ACC112 (cell line): ENCODE results near the gene LRRC28.

Experiments used
- H2AFZ ChIP-seq: fragments of 200-600 bp; sonication (generic); one replicate; pipeline ENCODE4 v1.6.0; 2017; ENCODE audit warnings: antibody characterized with exemption, low read length; ENCODE audit not compliant: unreplicated experiment
- H3K27ac ChIP-seq: fragments of 200-600 bp; sonication (generic); 2 replicates; pipeline ENCODE4 v1.5.1; 2014; ENCODE audit warnings: low read depth, mild to moderate bottlenecking, antibody characterized with exemption, low read length, moderate library complexity
- H3K27me3 ChIP-seq: fragments of 200-600 bp; sonication (generic); 2 replicates; pipeline ENCODE4 v1.6.1; 2014; ENCODE audit warnings: mild to moderate bottlenecking, antibody characterized with exemption, low read length, moderate library complexity, mixed read lengths; ENCODE audit not compliant: insufficient read depth
- H3K36me3 ChIP-seq: fragments of 200-600 bp; sonication (generic); 2 replicates; pipeline ENCODE4 v1.6.1; 2016; ENCODE audit warnings: mild to moderate bottlenecking, antibody characterized with exemption, low read length, moderate library complexity, mixed read lengths; ENCODE audit not compliant: insufficient read depth
- H3K4me1 ChIP-seq: fragments of 200-600 bp; sonication (generic); one replicate; pipeline ENCODE4 v1.6.1; 2016; ENCODE audit warnings: low read length, mixed read lengths; ENCODE audit not compliant: insufficient read depth, unreplicated experiment, control insufficient read depth
- H3K4me3 ChIP-seq: fragments of 200-600 bp; sonication (generic); 2 replicates; pipeline ENCODE4 v1.5.1; 2014; ENCODE audit warnings: mild to moderate bottlenecking, low read depth, low read length
- H3K79me2 ChIP-seq: fragments of 200-600 bp; sonication (generic); one replicate; pipeline ENCODE4 v1.6.0; 2016; ENCODE audit warnings: low read length; ENCODE audit not compliant: control insufficient read depth, unreplicated experiment, insufficient read depth

LRRC28 gene

DNA sequence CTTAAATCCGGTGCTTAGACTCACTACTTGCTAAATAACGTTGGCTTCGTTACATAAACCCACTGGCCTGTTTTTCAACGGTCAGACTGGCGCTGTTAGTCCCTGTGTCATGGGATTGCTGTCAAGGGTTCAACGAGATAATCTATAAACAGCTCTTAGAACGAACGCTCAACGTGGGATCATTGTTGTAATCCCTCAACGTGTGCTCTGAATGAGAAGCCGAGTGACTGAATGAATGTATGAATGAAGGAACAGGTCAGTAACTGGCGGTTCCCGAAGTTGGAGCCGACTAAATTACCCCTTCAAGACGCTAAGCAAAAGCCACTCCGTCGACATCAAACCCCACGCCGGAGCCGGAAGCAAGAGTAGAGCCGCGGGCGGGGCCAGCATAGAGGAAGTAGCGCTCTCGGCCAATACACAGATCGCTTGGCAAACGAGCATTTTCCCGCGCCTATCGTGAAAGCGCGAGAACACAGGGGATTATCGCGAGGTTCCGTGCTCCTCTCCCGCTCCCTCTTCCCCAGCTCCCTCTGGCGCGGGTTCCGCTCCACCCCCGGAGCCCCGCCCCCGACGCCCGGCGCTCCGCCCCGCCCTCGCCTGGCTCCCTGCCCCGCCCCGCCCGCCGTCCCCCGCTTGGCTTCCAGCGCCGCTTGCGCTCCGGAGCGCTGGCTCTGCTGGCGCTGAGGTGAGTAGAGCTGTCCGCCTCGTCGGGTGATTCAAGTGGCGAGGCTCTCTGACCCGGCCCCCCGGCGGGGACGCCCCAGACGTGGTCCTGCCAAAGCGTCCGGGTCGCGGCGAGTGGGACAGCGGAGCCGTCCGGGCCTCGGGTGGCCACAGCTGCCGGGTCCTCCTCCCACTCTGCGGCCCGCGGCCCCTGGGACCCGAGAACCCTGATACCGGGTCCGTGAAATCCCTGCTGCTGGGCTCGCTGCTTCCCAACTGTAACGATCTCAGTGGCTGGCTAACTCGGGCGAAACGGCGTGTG lies at the start of gene LRRC28:
Gene LRRC28, plus strand, starts transcription at position 625 of the 985 bp plus-strand sequence. CDS start 4,477 bp downstream, outside the sequence.
- Histone ChIP-seq H3K36me3 (no peaks in the 10 kb centered on the region), H3K4me1 (peaks cover 22% of the 10 kb centered on the region), H3K79me2 (peaks cover 27% of the 10 kb centered on the region), H3K27me3 (no peaks in the 10 kb centered on the region), H3K4me3 (peak within 1 kb of the TSS; percentile 95), H3K27ac (peak within 1 kb of the TSS; percentile 90), H2AFZ (peak within 1 kb of the TSS; percentile 92)

DNA sequence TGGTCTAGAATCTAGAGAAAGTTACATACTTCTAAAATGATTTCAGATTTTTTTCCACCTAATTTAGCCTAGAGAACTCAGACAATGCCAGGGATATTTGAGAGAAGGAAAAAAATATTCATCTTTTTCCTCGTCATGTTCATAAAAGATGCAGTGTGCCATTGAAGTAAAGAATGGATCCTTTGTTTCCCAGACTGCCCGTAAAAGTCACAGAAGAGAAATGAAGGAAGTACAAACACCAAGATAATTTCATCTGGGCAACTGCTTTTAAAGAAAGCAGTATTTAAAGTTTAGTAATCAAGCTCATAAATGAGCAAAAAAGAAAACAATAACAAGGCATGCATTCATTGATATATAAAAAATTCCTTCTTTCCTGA lies 49.1 kb upstream of the LRRC28 start:
- H3K36me3 ChIP-seq: peaks cover 10% of the 10 kb centered on the region
- H3K4me3 ChIP-seq: no peak overlapping the region
- no peaks in the 10 kb centered on the region for H3K4me1 ChIP-seq
- no peak overlapping the region for H3K27ac ChIP-seq
- no peak overlapping the region for H2AFZ ChIP-seq
- no peaks in the 10 kb centered on the region for H3K27me3 ChIP-seq
- H3K79me2 ChIP-seq: no peaks in the 10 kb centered on the region

DNA sequence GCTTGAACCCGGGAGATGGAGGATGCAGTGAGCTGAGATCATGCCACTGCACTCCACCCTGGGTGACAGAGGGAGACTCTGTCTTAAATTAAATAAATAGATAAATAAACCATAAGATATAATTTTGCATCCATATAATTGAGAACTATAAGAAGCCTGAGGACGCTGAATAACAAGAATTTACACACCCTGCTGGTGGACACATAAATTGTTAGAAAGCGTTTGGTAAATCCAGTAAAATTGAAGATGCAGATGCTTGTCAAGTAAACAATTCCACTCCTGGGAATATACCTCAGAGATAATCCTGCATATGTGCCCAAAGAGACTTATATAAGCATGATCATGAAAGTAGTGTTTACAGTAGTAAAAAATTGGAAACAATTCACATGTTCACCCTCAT lies 43.6 kb upstream of the LRRC28 start:
- no peak overlapping the region for H2AFZ ChIP-seq
- H3K79me2 ChIP-seq: no peaks in the 10 kb centered on the region
- H3K4me3 ChIP-seq: no peak overlapping the region
- no peaks in the 10 kb centered on the region for H3K36me3 ChIP-seq
- no peak overlapping the region for H3K27ac ChIP-seq
- H3K4me1 ChIP-seq: peaks cover 5% of the 10 kb centered on the region
- H3K27me3 ChIP-seq: no peaks in the 10 kb centered on the region

DNA sequence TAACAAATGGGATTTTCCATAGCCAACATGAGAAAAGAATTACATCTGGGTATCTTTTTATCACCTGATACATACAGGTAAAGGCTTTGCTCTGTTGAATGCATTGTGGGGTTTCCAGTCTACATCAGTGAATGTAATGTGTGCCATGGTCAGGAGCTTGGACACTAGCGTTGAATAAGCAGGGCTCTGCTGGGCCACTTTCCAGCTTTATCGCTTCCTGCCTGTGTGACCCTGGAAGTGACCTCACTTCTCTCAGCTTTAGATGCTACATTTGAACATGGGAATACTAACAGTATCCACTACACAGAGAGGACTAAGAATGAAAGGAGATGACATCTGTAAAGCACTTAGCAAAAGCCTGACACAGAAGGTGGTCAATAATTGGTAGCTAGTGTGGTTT lies 42.0 kb upstream of the LRRC28 start:
- Histone ChIP-seq H3K79me2 (no peaks in the 10 kb centered on the region), H3K27me3 (no peaks in the 10 kb centered on the region), H2AFZ (no peak overlapping the region), H3K27ac (no peak overlapping the region), H3K4me3 (no peak overlapping the region), H3K4me1 (peaks cover 5% of the 10 kb centered on the region), H3K36me3 (no peaks in the 10 kb centered on the region)

DNA sequence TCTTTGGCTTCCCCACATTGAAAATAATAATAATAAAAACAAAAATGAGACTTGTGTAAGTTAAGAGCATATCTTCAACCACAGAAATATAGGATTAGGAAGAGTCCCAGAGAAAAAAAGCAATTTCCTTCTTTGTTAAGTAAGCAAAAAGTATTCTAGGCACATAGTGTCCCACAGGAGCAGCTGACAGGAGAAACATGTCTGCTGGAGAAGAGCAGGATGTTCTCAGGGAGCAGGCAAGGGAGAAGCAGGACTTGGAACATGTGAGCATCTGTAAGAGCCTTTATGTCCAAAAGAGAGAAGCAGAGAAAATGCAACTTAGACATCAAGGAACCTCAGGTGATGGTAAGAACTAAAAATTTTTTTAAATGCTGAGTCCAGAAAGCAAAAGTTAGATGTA lies 40.9 kb upstream of the LRRC28 start:
- H3K27ac ChIP-seq: no peak overlapping the region
- H3K79me2 ChIP-seq: no peaks in the 10 kb centered on the region
- H2AFZ ChIP-seq: no peak overlapping the region
- no peak overlapping the region for H3K4me3 ChIP-seq
- H3K4me1 ChIP-seq: peaks cover 5% of the 10 kb centered on the region
- H3K36me3 ChIP-seq: no peaks in the 10 kb centered on the region
- H3K27me3 ChIP-seq: no peaks in the 10 kb centered on the region

DNA sequence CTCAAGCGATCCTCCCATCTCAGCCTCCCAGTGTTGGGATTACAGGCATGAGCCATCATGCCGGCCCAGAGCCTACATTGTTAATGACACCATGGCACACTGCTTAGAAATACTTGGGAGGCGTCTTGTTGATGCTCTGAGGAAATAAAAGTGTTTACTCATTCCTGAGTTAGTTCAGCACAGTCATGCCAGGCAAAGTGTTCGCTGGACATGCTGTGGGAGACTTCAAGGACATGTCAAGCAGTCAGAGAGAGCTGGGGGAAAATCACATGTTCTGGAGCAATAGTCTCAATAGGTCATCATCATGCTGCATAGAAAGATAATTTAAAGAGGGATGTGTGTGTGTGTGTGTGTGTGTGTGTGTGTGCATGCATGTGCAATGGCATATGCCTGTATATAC lies 39.4 kb upstream of the LRRC28 start:
- H3K27me3 ChIP-seq: no peaks in the 10 kb centered on the region

DNA sequence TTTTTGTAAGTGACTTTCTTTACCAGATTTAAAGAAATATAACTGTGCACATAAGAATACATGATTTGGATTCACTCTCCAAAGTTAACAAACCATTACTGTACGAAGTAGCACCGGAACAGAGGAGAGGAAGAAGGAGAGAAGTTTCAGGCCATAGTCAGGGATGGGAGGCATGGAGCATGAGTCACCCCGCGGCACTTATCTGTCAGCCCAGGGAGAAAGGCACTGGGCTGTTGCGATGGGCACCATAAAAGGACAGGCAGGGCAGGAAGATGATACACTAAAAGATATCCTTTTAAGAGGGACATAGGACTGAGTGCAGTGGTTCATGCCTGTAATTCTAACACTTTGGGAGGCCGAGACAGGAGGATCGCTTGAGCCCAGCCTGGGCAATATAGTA lies 38.9 kb upstream of the LRRC28 start:
- peaks cover 5% of the 10 kb centered on the region for H3K4me1 ChIP-seq
- H3K36me3 ChIP-seq: no peaks in the 10 kb centered on the region; the same call in 1 of the 2 replicates
- H2AFZ ChIP-seq: no peak overlapping the region
- no peak overlapping the region for H3K27ac ChIP-seq
- no peaks in the 10 kb centered on the region for H3K79me2 ChIP-seq
- no peaks in the 10 kb centered on the region for H3K27me3 ChIP-seq
- H3K4me3 ChIP-seq: no peak overlapping the region

More for the DNA sequence above, 39.4 kb upstream of the LRRC28 start:
- peaks cover 5% of the 10 kb centered on the region for H3K4me1 ChIP-seq
- H3K4me3 ChIP-seq: no peak overlapping the region
- H2AFZ ChIP-seq: no peak overlapping the region
- no peaks in the 10 kb centered on the region for H3K79me2 ChIP-seq
- no peaks in the 10 kb centered on the region; the same call in 1 of the 2 replicates for H3K36me3 ChIP-seq
- H3K27ac ChIP-seq: no peak overlapping the region

DNA sequence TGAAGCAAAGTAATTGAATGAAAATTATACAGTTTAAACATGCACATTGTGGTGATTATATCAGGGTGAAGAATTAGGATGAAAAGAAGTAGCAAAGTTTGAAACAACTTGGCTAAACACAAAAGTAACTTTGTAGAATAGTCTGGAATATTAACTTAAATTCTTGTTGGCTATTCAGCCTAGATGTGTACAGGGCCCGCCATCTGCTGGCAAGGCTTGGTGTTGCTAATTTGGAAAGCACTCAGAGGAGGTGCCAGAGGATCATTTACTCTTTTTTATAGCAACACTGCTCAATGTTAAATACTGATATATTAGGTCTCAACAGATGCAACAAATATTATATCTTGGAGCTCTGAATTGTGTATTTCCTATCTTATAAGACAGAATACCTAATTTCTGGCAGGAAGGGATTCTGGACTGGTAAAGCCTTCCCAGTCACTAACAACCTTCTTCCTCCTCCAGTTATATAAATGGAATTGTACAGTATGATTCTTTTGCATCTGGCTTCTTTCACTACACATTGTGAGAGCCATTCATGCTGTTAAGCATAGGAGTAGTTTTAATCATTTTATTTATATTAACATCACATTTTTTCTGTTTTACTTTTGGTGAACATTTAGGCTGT lies 38.0 kb upstream of the LRRC28 start:
- H3K4me1 ChIP-seq: peaks cover 5% of the 10 kb centered on the region
- no peak overlapping the region for H3K27ac ChIP-seq
- H2AFZ ChIP-seq: no peak overlapping the region
- no peaks in the 10 kb centered on the region for H3K79me2 ChIP-seq
- H3K27me3 ChIP-seq: no peaks in the 10 kb centered on the region
- H3K4me3 ChIP-seq: no peak overlapping the region
- H3K36me3 ChIP-seq: no peaks in the 10 kb centered on the region; the same call in 1 of the 2 replicates

DNA sequence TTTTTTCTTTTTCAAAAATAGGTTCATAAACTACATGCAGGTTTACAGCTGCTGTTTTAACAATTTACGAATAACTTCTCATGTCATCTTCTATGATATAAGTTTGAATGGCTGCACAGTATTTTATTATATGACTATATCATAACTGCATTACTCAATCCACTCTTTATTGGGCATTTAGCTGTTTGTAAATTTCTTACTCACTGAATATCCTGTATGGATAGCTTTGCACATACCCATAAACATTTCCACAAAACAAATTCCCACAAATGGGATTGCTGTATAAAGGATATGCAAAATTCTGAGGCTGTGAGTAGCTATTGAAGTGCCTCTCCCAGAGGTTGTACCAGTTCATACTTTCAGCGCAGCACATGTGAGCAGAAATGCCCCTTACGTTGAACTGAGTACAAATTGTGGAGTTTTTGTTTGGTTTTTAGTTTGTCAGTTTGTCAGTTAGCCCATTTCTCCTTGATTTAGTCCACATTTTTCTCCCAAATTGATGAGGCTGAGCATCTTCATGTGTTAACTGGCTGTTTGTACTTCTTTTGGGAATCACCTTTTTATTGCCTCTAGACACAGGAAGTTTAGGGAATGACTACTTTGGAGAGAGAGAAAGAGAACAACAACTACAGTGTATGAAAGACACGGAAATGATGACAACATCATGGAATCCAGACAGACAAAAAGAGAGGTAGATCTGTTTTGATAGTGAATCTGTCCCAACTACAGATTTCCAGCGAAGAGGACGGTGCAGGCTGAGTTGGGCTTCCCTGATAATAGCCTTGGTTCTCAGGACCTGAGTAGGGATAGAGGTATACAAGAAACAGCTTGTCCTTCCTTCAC lies 26.7 kb upstream of the LRRC28 start:
- Histone ChIP-seq H3K36me3 (peaks cover 21% of the 10 kb centered on the region), H3K27me3 (no peaks in the 10 kb centered on the region), H3K4me1 (no peaks in the 10 kb centered on the region), H3K4me3 (no peak overlapping the region), H2AFZ (no peak overlapping the region), H3K79me2 (no peaks in the 10 kb centered on the region), H3K27ac (no peak overlapping the region)

DNA sequence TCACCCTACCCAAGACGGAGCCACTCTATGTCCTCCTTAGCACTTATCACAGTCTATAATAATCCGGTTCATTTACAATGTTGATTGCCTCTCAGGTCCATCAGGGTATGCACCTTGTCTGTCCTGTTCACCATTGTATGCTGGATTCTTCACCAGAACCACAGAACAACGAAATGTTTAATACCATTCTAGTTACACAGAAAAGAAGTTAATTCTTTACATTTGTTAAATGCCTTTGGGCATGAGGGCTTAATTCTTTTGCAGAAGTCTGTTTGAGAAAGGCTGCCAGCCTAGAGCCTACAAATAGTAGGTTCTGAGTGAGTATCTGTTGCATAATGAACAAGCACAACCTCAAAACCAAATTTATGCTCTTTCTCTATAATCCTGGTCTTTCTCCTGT lies 24.5 kb upstream of the LRRC28 start:
- Histone ChIP-seq H3K27ac (no peak overlapping the region), H3K79me2 (no peaks in the 10 kb centered on the region), H3K4me1 (no peaks in the 10 kb centered on the region), H3K36me3 (peaks cover 13% of the 10 kb centered on the region), H3K4me3 (no peak overlapping the region), H2AFZ (no peak overlapping the region), H3K27me3 (no peaks in the 10 kb centered on the region)
